ENCODE measurements around the gene TRMT11. TPM values are rescaled to one million over a fixed set of nuclear protein-coding genes. Genes with fewer than 3 reads are reported as not detected.

Gene TRMT11
- total and polyA plus RNA-seq, 9 of the 15 experiments (the other 6 are each of a cell fraction or from before 2014, with no cell fraction given), result 38.8 to 88.0 (median 59.8) TPM

- TF ChIP-seq, protein P1, sequence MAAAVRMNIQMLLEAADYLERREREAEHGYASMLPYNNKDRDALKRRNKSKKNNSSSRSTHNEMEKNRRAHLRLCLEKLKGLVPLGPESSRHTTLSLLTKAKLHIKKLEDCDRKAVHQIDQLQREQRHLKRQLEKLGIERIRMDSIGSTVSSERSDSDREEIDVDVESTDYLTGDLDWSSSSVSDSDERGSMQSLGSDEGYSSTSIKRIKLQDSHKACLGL (CRISPR knock-in tag; IDR thresholded peaks at IDR 0.05; ENCODE audit: borderline replicate concordance, poor library complexity, severe bottlenecking), result no peak
- TF ChIP-seq RBFOX2 (IDR thresholded peaks at IDR 0.05; ENCODE audit: low read depth, low read length) (no peak), EHMT2 (IDR thresholded peaks at IDR 0.05) (no peak), MAX (CRISPR knock-in tag; IDR thresholded peaks at IDR 0.05) (no peak), NCOA1 (IDR thresholded peaks at IDR 0.05; ENCODE audit: low read depth) (no peak), GTF2E2 (tag; IDR thresholded peaks at IDR 0.05) (no peak)
- TF ChIP-seq, protein P2, sequence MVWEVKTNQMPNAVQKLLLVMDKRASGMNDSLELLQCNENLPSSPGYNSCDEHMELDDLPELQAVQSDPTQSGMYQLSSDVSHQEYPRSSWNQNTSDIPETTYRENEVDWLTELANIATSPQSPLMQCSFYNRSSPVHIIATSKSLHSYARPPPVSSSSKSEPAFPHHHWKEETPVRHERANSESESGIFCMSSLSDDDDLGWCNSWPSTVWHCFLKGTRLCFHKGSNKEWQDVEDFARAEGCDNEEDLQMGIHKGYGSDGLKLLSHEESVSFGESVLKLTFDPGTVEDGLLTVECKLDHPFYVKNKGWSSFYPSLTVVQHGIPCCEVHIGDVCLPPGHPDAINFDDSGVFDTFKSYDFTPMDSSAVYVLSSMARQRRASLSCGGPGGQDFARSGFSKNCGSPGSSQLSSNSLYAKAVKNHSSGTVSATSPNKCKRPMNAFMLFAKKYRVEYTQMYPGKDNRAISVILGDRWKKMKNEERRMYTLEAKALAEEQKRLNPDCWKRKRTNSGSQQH (CRISPR knock-in tag; IDR thresholded peaks at IDR 0.05), result no peak
Observed at GRCh38 chr6:125981571-125982185, 4.7 kb upstream of the TRMT11 start (continued).

Measured in K562 (cell line).